Immature natural killer cell (primary cell): ENCODE data around the gene LALBA. TPM values are rescaled to one million over a fixed set of nuclear protein-coding genes. Genes with fewer than 3 reads are reported as not detected.

Source experiments
- DNase-seq, 3 donors: peaks; one replicate each; pipeline ENCODE4 v3.0.0; 2022; ENCODE audit warnings: mixed read lengths in 1 of 3
- H3K27ac Mint-ChIP-seq, 6 donors: one replicate each; pipeline ENCODE4 v1.8.0; 2020; ENCODE audit warnings: mixed read lengths in 6 of 6, mild to moderate bottlenecking in 5 of 6, inconsistent platforms in 4 of 6, moderate library complexity in 3 of 6
- H3K27me3 Mint-ChIP-seq, 3 donors: one replicate each; pipeline ENCODE4 v1.8.0; 2020 to 2021; ENCODE audit warnings: low read depth in 3 of 3, mild to moderate bottlenecking in 3 of 3, mixed read lengths in 3 of 3, moderate library complexity in 3 of 3, inconsistent platforms in 1 of 3
- H3K36me3 Mint-ChIP-seq, 3 donors: one replicate each; pipeline ENCODE4 v1.8.0; 2020; ENCODE audit warnings: mixed read lengths in 3 of 3, inconsistent platforms in 2 of 3, mild to moderate bottlenecking in 2 of 3
- H3K4me1 Mint-ChIP-seq, 2 donors: one replicate each; pipeline ENCODE4 v1.8.0; 2020; ENCODE audit warnings: inconsistent platforms in 2 of 2, mild to moderate bottlenecking in 2 of 2, mixed read lengths in 2 of 2, moderate library complexity in 1 of 2
- H3K4me3 Mint-ChIP-seq, 5 donors: one replicate each; pipeline ENCODE4 v1.8.0; 2020; ENCODE audit warnings: mild to moderate bottlenecking in 5 of 5, mixed read lengths in 5 of 5, inconsistent platforms in 3 of 5, moderate library complexity in 3 of 5
- H3K9me3 Mint-ChIP-seq, 6 donors: one replicate each; pipeline ENCODE4 v1.8.0; 2020; ENCODE audit warnings: mild to moderate bottlenecking in 6 of 6, mixed read lengths in 6 of 6, inconsistent platforms in 4 of 6, moderate library complexity in 3 of 6
- polyA plus RNA-seq, 3 donors: library from polyadenylated mRNA; unstranded; fragments of 300-500 nt; fragmentation: Illumina TruSeq; gene quantifications; one replicate each; pipeline ENCODE4 v1.2.3, GENCODE V29; 2021

The LALBA gene
- not detected for polyA plus RNA-seq

- no peak within 1 kb of the TSS for H3K4me3 Mint-ChIP-seq
- no peaks in the 10 kb centered on the region for H3K4me1 Mint-ChIP-seq
- H3K9me3 Mint-ChIP-seq: no peaks in the 10 kb centered on the region
- no peaks in the 10 kb centered on the region for H3K36me3 Mint-ChIP-seq
- H3K27me3 Mint-ChIP-seq: peaks cover 5 to 16% (median 7%) of the 10 kb centered on the region in 3 donors
- no peak for DNase-seq
- H3K27ac Mint-ChIP-seq: no peak within 1 kb of the TSS
Measured at GRCh38 chr12:48569946-48570345, at the start of gene LALBA. Gene LALBA, minus strand, starts transcription at chr12:48570046. Its CDS starts 26 bp downstream, at chr12:48570020.

GRCh38 chr12:48618541-48618940, 48.7 kb upstream of the LALBA start:
- peak; percentile 49 to 66 (median 56) for DNase-seq
- Mint-ChIP-seq H3K27me3 (peaks cover 7 to 19% (median 9%) of the 10 kb centered on the region in 3 donors), H3K4me3 (no peak overlapping the region), H3K4me1 (no peaks in the 10 kb centered on the region), H3K27ac (no peak overlapping the region), H3K9me3 (peaks cover 0 to 10% (median 6%) of the 10 kb centered on the region in 6 donors), H3K36me3 (peaks cover 0 to 6% (median 4%) of the 10 kb centered on the region in 3 donors)

GRCh38 chr12:48615681-48616080, 45.8 kb upstream of the LALBA start:
- H3K36me3 Mint-ChIP-seq: peaks cover 0 to 6% (median 4%) of the 10 kb centered on the region in 3 donors
- H3K9me3 Mint-ChIP-seq: peaks cover 4 to 22% (median 14%) of the 10 kb centered on the region in 6 donors
- H3K4me1 Mint-ChIP-seq: no peaks in the 10 kb centered on the region
- no peak for DNase-seq
- H3K27ac Mint-ChIP-seq: no peak overlapping the region
- peaks cover 5 to 21% (median 10%) of the 10 kb centered on the region in 3 donors for H3K27me3 Mint-ChIP-seq
- H3K4me3 Mint-ChIP-seq: no peak overlapping the region

- H3K4me3 Mint-ChIP-seq: no peak overlapping the region
- peaks cover 3 to 18% (median 6%) of the 10 kb centered on the region in 3 donors for H3K27me3 Mint-ChIP-seq
- H3K36me3 Mint-ChIP-seq: peaks cover 0 to 6% (median 4%) of the 10 kb centered on the region in 3 donors
- no peak for DNase-seq
- no peak overlapping the region for H3K27ac Mint-ChIP-seq
- peaks cover 4 to 22% (median 14%) of the 10 kb centered on the region in 6 donors for H3K9me3 Mint-ChIP-seq
- H3K4me1 Mint-ChIP-seq: no peaks in the 10 kb centered on the region
Measured at GRCh38 chr12:48613321-48613720, 43.5 kb upstream of the LALBA start.

GRCh38 chr12:48602192-48602989, 32.5 kb upstream of the LALBA start:
- H3K4me1 Mint-ChIP-seq: no peaks in the 10 kb centered on the region
- peaks cover 4 to 8% (median 5%) of the 10 kb centered on the region in 3 donors for H3K36me3 Mint-ChIP-seq
- DNase-seq: no peak
- no peak overlapping the region for H3K4me3 Mint-ChIP-seq
- H3K27ac Mint-ChIP-seq: no peak overlapping the region
- peaks cover 8 to 18% (median 8%) of the 10 kb centered on the region in 3 donors for H3K27me3 Mint-ChIP-seq
- H3K9me3 Mint-ChIP-seq: peaks cover 8 to 27% (median 11%) of the 10 kb centered on the region in 6 donors

- H3K27ac Mint-ChIP-seq: no peak overlapping the region
- peaks cover 0 to 18% (median 5%) of the 10 kb centered on the region in 6 donors for H3K9me3 Mint-ChIP-seq
- H3K27me3 Mint-ChIP-seq: peaks cover 6 to 14% (median 8%) of the 10 kb centered on the region in 3 donors
- H3K4me3 Mint-ChIP-seq: no peak overlapping the region
- H3K4me1 Mint-ChIP-seq: no peaks in the 10 kb centered on the region
- H3K36me3 Mint-ChIP-seq: peaks cover 0 to 4% (median 0%) of the 10 kb centered on the region in 3 donors
- no peak for DNase-seq
Measured at GRCh38 chr12:48601013-48601756, 31.3 kb upstream of the LALBA start.

- H3K27me3 Mint-ChIP-seq: peaks cover 6 to 15% (median 8%) of the 10 kb centered on the region in 3 donors
- peaks cover 0 to 4% (median 0%) of the 10 kb centered on the region in 3 donors for H3K36me3 Mint-ChIP-seq
- H3K4me1 Mint-ChIP-seq: no peaks in the 10 kb centered on the region
- no peak overlapping the region for H3K27ac Mint-ChIP-seq
- no peak for DNase-seq
- H3K4me3 Mint-ChIP-seq: no peak overlapping the region
- peaks cover 0 to 16% (median 4%) of the 10 kb centered on the region in 6 donors for H3K9me3 Mint-ChIP-seq
Measured at GRCh38 chr12:48600552-48600951, 30.7 kb upstream of the LALBA start.

GRCh38 chr12:48592591-48593086, 22.8 kb upstream of the LALBA start:
- H3K27ac Mint-ChIP-seq: no peak overlapping the region
- H3K4me1 Mint-ChIP-seq: no peaks in the 10 kb centered on the region
- no peak overlapping the region for H3K4me3 Mint-ChIP-seq
- no peaks in the 10 kb centered on the region for H3K36me3 Mint-ChIP-seq
- peaks cover 2 to 19% (median 6%) of the 10 kb centered on the region in 3 donors for H3K27me3 Mint-ChIP-seq
- peaks cover 0 to 1% (median 0%) of the 10 kb centered on the region in 6 donors for H3K9me3 Mint-ChIP-seq
- no peak for DNase-seq

GRCh38 chr12:48586361-48586760, 16.5 kb upstream of the LALBA start:
- no peak overlapping the region for H3K4me3 Mint-ChIP-seq
- H3K9me3 Mint-ChIP-seq: no peaks in the 10 kb centered on the region
- peaks cover 2 to 12% (median 5%) of the 10 kb centered on the region in 3 donors for H3K27me3 Mint-ChIP-seq
- no peaks in the 10 kb centered on the region for H3K36me3 Mint-ChIP-seq
- no peaks in the 10 kb centered on the region for H3K4me1 Mint-ChIP-seq
- no peak for DNase-seq
- H3K27ac Mint-ChIP-seq: no peak overlapping the region

GRCh38 chr12:48583728-48584127, 13.9 kb upstream of the LALBA start:
- peaks cover 2 to 15% (median 2%) of the 10 kb centered on the region in 3 donors for H3K27me3 Mint-ChIP-seq
- no peak for DNase-seq
- no peaks in the 10 kb centered on the region for H3K9me3 Mint-ChIP-seq
- H3K4me3 Mint-ChIP-seq: no peak overlapping the region
- H3K4me1 Mint-ChIP-seq: no peaks in the 10 kb centered on the region
- no peak overlapping the region for H3K27ac Mint-ChIP-seq
- H3K36me3 Mint-ChIP-seq: no peaks in the 10 kb centered on the region

GRCh38 chr12:48580831-48581230, 11.0 kb upstream of the LALBA start:
- Mint-ChIP-seq H3K4me3 (no peak overlapping the region), H3K9me3 (no peaks in the 10 kb centered on the region), H3K27me3 (peaks cover 0 to 6% (median 0%) of the 10 kb centered on the region in 3 donors), H3K27ac (no peak overlapping the region), H3K4me1 (no peaks in the 10 kb centered on the region), H3K36me3 (no peaks in the 10 kb centered on the region)
- DNase-seq: no peak

GRCh38 chr12:48572326-48572725, 2.5 kb upstream of the LALBA start:
- H3K27me3 Mint-ChIP-seq: peaks cover 7 to 12% (median 8%) of the 10 kb centered on the region in 3 donors
- H3K27ac Mint-ChIP-seq: no peak overlapping the region

GRCh38 chr12:48567731-48568130, 2.1 kb downstream of the LALBA start:
- H3K9me3 Mint-ChIP-seq: no peaks in the 10 kb centered on the region
- H3K4me3 Mint-ChIP-seq: no peak overlapping the region
- H3K27ac Mint-ChIP-seq: no peak overlapping the region
- H3K27me3 Mint-ChIP-seq: peaks cover 3 to 21% (median 7%) of the 10 kb centered on the region in 3 donors
- H3K36me3 Mint-ChIP-seq: no peaks in the 10 kb centered on the region
- DNase-seq: no peak
- no peaks in the 10 kb centered on the region for H3K4me1 Mint-ChIP-seq

More at GRCh38 chr12:48572326-48572725, 2.5 kb upstream of the LALBA start:
- Mint-ChIP-seq H3K9me3 (no peaks in the 10 kb centered on the region), H3K36me3 (no peaks in the 10 kb centered on the region), H3K4me1 (no peaks in the 10 kb centered on the region), H3K4me3 (no peak overlapping the region)
- DNase-seq: no peak

GRCh38 chr12:48557919-48558318, 11.9 kb downstream of the LALBA start:
- H3K27me3 Mint-ChIP-seq: peaks cover 1 to 10% (median 5%) of the 10 kb centered on the region in 3 donors
- H3K9me3 Mint-ChIP-seq: no peaks in the 10 kb centered on the region
- no peaks in the 10 kb centered on the region for H3K36me3 Mint-ChIP-seq
- H3K4me3 Mint-ChIP-seq: no peak overlapping the region
- DNase-seq: no peak
- H3K27ac Mint-ChIP-seq: no peak overlapping the region
- no peaks in the 10 kb centered on the region for H3K4me1 Mint-ChIP-seq
